Caco-2 (cell line): ENCODE data around the gene CDC16. TPM values are rescaled to one million over a fixed set of nuclear protein-coding genes. Genes with fewer than 3 reads are reported as not detected.
A peak's percentile ranks its signal among the peaks of the same experiment; 100 is the strongest.

Experiments
- BruUV-seq: library from RNA; stranded (reverse); fragments of 400-500 nt; replicated peaks from 2 replicates; lab custom pipeline; 2021; lab: Mats Ljungman, UMichigan
- CTCF ChIA-PET: fragments of 300-600 bp; sonication (Branson Sonifier 250); formaldehyde crosslinking; loops from one replicate; lab custom pipeline; 2022; ENCODE audit warnings: antibody characterized with exemption; lab: Charles Lee
- POLR2A ChIA-PET: fragments of 300-600 bp; sonication (Branson Sonifier 250); formaldehyde crosslinking; loops from one replicate; lab custom pipeline; 2022; ENCODE audit warnings: antibody characterized with exemption; lab: Charles Lee
- DNase-seq, 2 experiments: peaks; one replicate each; pipeline versions ENCODE4 v3.0.0 to v3.0.0-alpha.2; 2020 to 2022
- H3K27me3 ChIP-seq: replicated peaks from 2 replicates; pipeline ENCODE4 v1.6.0; 2011; ENCODE audit warnings: low read length; ENCODE audit not compliant: control insufficient read depth, insufficient read depth
- H3K36me3 ChIP-seq: 2 replicates; pipeline ENCODE4 v1.5.1; 2011; ENCODE audit warnings: low read length; ENCODE audit not compliant: control insufficient read depth, insufficient read depth
- H3K4me1 ChIP-seq: fragments of 250-450 bp; sonication (Bioruptor Pico); 2 replicates; pipeline ENCODE4 v1.5.1; 2020; ENCODE audit warnings: mild to moderate bottlenecking
- H3K4me3 ChIP-seq: 2 replicates; pipeline ENCODE4 v1.5.1; 2011; ENCODE audit warnings: low read depth, mild to moderate bottlenecking, control low read depth, low read length
- H3K9me3 ChIP-seq: fragments of 250-450 bp; sonication (Bioruptor Pico); 2 replicates; pipeline ENCODE4 v1.5.1; 2020; ENCODE audit warnings: mild to moderate bottlenecking, moderate library complexity
- H3K27ac Mint-ChIP-seq: one replicate; pipeline ENCODE4 v1.8.0; 2022; ENCODE audit warnings: mixed read lengths; ENCODE audit not compliant: unreplicated experiment
- H3K27me3 Mint-ChIP-seq: one replicate; pipeline ENCODE4 v1.8.0; 2022; ENCODE audit warnings: mixed read lengths; ENCODE audit not compliant: insufficient read depth, unreplicated experiment
- H3K36me3 Mint-ChIP-seq: one replicate; pipeline ENCODE4 v1.8.0; 2022; ENCODE audit warnings: mild to moderate bottlenecking, mixed read lengths; ENCODE audit not compliant: insufficient read depth, unreplicated experiment
- H3K4me1 Mint-ChIP-seq: one replicate; pipeline ENCODE4 v1.8.0; 2022; ENCODE audit warnings: low read depth, mixed read lengths; ENCODE audit not compliant: unreplicated experiment
- H3K4me3 Mint-ChIP-seq: one replicate; pipeline ENCODE4 v1.8.0; 2022; ENCODE audit warnings: mild to moderate bottlenecking, moderate library complexity, mixed read lengths; ENCODE audit not compliant: unreplicated experiment
- H3K9me3 Mint-ChIP-seq: one replicate; pipeline ENCODE4 v1.8.0; 2022; ENCODE audit warnings: mixed read lengths; ENCODE audit not compliant: unreplicated experiment
- CTCF ChIP-seq, 2 experiments: fragments of 200-600 bp in 1 of 2; IDR thresholded peaks; 1 replicate in 1 of 2; 2 replicates in 1 of 2; pipeline versions ENCODE4 v1.5.1 to v1.8.0; 2011 to 2022; ENCODE audit warnings: antibody characterized with exemption in 1 of 2, control low read depth in 1 of 2, inconsistent platforms in 1 of 2, low read depth in 1 of 2, low read length in 1 of 2, mild to moderate bottlenecking in 1 of 2, moderate library complexity in 1 of 2; ENCODE audit not compliant: insufficient read depth in 1 of 2, severe bottlenecking in 1 of 2, unreplicated experiment in 1 of 2
- intact Hi-C: fragments of 100-400 bp; cut with micrococcal nuclease; formaldehyde crosslinking; loops from one replicate; pipeline ENCODE4 v1.10.0; 2022; ENCODE audit not compliant: unreplicated experiment
- total RNA-seq: library from RNA; stranded (reverse); gene quantifications from 2 replicates; pipeline ENCODE4 v1.2.3, GENCODE V29; 2022

CDC16 gene
- total RNA-seq, 1 experiment from 2014 or later: 80.5 TPM

- peaks cover 58% of the 10 kb centered on the region for H3K36me3 Mint-ChIP-seq
- no peaks in the 10 kb centered on the region; the same call in 1 of the 2 replicates for H3K36me3 ChIP-seq
- H3K27ac Mint-ChIP-seq: no peak overlapping the region
- POLR2A ChIA-PET: interaction anchor here (0.7 kb wide), 1 partner anchor 142 kb away, joined by 8 read pairs; no protein-coding TSS in a partner anchor
- no peaks in the 10 kb centered on the region for H3K9me3 ChIP-seq
- no TSS peak for BruUV-seq
- peaks cover 14% of the 10 kb centered on the region for H3K4me1 ChIP-seq
- DNase-seq: no peak
- no peak for TF ChIP-seq CTCF (IDR thresholded peaks at IDR 0.05; ENCODE audit: insufficient read depth in 1 of 2, low read depth in 1 of 2, low read length in 1 of 2, severe bottlenecking in 1 of 2, unreplicated experiment in 1 of 2)
- CTCF ChIA-PET: no interaction called here
- no peaks in the 10 kb centered on the region for H3K27me3 Mint-ChIP-seq
- H3K27me3 ChIP-seq: no peaks in the 10 kb centered on the region
- H3K4me3 ChIP-seq: no peak overlapping the region
- H3K4me1 Mint-ChIP-seq: peaks cover 22% of the 10 kb centered on the region
- no peaks in the 10 kb centered on the region for H3K9me3 Mint-ChIP-seq
- intact Hi-C loops: no loop called here
- no peak overlapping the region for H3K4me3 Mint-ChIP-seq
Measured at GRCh38 chr13:114279146-114279545, 44.4 kb downstream of the CDC16 start.

- Histone ChIP-seq H3K4me1 (peaks cover 14% of the 10 kb centered on the region), H3K27me3 (no peaks in the 10 kb centered on the region), H3K4me3 (no peak overlapping the region), H3K9me3 (no peaks in the 10 kb centered on the region), H3K36me3 (no peaks in the 10 kb centered on the region; the same call in 1 of the 2 replicates)
- Mint-ChIP-seq H3K9me3 (no peaks in the 10 kb centered on the region), H3K4me1 (peaks cover 22% of the 10 kb centered on the region), H3K27ac (peak overlapping the region; percentile 97), H3K36me3 (peaks cover 59% of the 10 kb centered on the region), H3K27me3 (no peaks in the 10 kb centered on the region), H3K4me3 (peak overlapping the region; percentile 95)
- no peak for TF ChIP-seq CTCF (IDR thresholded peaks at IDR 0.05; ENCODE audit: insufficient read depth in 1 of 2, low read depth in 1 of 2, low read length in 1 of 2, severe bottlenecking in 1 of 2, unreplicated experiment in 1 of 2)
- BruUV-seq: no TSS peak
- DNase-seq: no peak
- POLR2A ChIA-PET: no interaction called here
- CTCF ChIA-PET: no interaction called here
- intact Hi-C loops: loop anchor here (2.0 kb wide), 1 partner anchor 35 kb away; the partner anchor contains the start of gene CHAMP1
Measured at GRCh38 chr13:114279758-114280355, 45.2 kb downstream of the CDC16 start.

- no TSS peak for BruUV-seq
- Mint-ChIP-seq H3K4me3 (peak within 1 kb of the TSS; percentile 95), H3K36me3 (peaks cover 59% of the 10 kb centered on the region), H3K27ac (peak within 1 kb of the TSS; percentile 97), H3K9me3 (no peaks in the 10 kb centered on the region), H3K27me3 (no peaks in the 10 kb centered on the region), H3K4me1 (peaks cover 22% of the 10 kb centered on the region)
- Histone ChIP-seq H3K4me3 (peak within 1 kb of the TSS; percentile 98), H3K4me1 (peaks cover 14% of the 10 kb centered on the region), H3K27me3 (no peaks in the 10 kb centered on the region), H3K9me3 (no peaks in the 10 kb centered on the region), H3K36me3 (no peaks in the 10 kb centered on the region)
- CTCF ChIA-PET: interaction anchor here (1.0 kb wide), 1 partner anchor 60 kb away, joined by 4 read pairs; no protein-coding TSS in a partner anchor
- POLR2A ChIA-PET: interaction anchor here (0.6 to 0.7 kb wide), 4 partner anchors 37 to 168 kb away, joined by 3 to 4 read pairs (median 4); no protein-coding TSS in a partner anchor
- peak; percentile 95 to 98 for DNase-seq
- no peak for TF ChIP-seq CTCF (IDR thresholded peaks at IDR 0.05; ENCODE audit: insufficient read depth in 1 of 2, low read depth in 1 of 2, low read length in 1 of 2, severe bottlenecking in 1 of 2, unreplicated experiment in 1 of 2)
- intact Hi-C loops: loop anchor here (2.0 kb wide), 1 partner anchor 33 kb away; the partner anchor contains the start of gene CHAMP1
Measured at GRCh38 chr13:114281351-114282040, 46.8 kb downstream of the CDC16 start, which contains the start of gene UPF3A. Gene UPF3A (plus strand): TSS chr13:114281601. CDS start chr13:114281640, 39 bp downstream.
